Hair follicle dermal papilla cell (primary cell): ENCODE measurements around the gene PSMA1. TPM values are rescaled to one million over a fixed set of nuclear protein-coding genes. Genes with fewer than 3 reads are reported as not detected.

Experiments used
- small RNA-seq: library from RNA; depleted of rRNA; stranded (forward); fragments of <200 nt; gene quantifications from one replicate; pipeline ENCODE3, GENCODE V24; 2012
- total RNA-seq: library from RNA; depleted of rRNA; stranded (reverse); fragments of >200 nt; gene quantifications from 2 replicates; pipeline ENCODE4 v1.2.3, GENCODE V29; 2012

The PSMA1 gene
- total RNA-seq, result 79.5 and 80.0 TPM in 2 replicates

GRCh38 chr11:14519917-14520746 is at the start of gene PSMA1:
Gene PSMA1 (minus strand): TSS chr11:14520386. CDS start chr11:14520299, 87 bp downstream.

GRCh38 chr11:14499560-14500180 is 20.5 kb downstream of the PSMA1 start, which contains the start of gene COPB1:
Gene COPB1 (minus strand): TSS chr11:14499811. CDS start chr11:14498928, 883 bp downstream.

Small RNA genes lying within 50 kb of the gene (small RNA-seq; reads per million reads assigned to genes)
- not detected for gene RNU7-49P

Other genes with a start within 250 kb of the PSMA1 start
- gene RRAS2, start 161.2 kb downstream of the PSMA1 start, total RNA-seq, result 167 and 214 TPM in 2 replicates
- gene COPB1, start 20.6 kb downstream of the PSMA1 start, total RNA-seq, result 276 and 314 TPM in 2 replicates
- 1.7 and 3.6 TPM in 2 replicates for gene PDE3B, start 123.4 kb upstream of the PSMA1 start, total RNA-seq